ENCODE results near the gene ATXN2. TPM values are rescaled to one million over a fixed set of nuclear protein-coding genes. Genes with fewer than 3 reads are reported as not detected.

The ATXN2 gene
- total and polyA plus RNA-seq, 2 of the 4 experiments (the other 2 are of a cell fraction), result 12.4 to 66.5 TPM

GRCh38 chr12:111626230-111626629 lies 27.1 kb upstream of the ATXN2 start:
- H2AK5ac ChIP-seq (ENCODE audit: low read depth, low read length), result no peak overlapping the region; the same call in 1 of the 2 replicates
- in situ Hi-C loops (cut with MboI; ENCODE audit: low sequenced_read_pairs) (no loop called here), dilution Hi-C loops (cut with HindIII; ENCODE audit: low sequenced_read_pairs, unreplicated experiment) (no loop called here), intact Hi-C loops (cut with micrococcal nuclease) (no loop called here)
- H4K5ac ChIP-seq (ENCODE audit: low read depth, low read length), result no peak overlapping the region
- no peaks in the 10 kb centered on the region for H3K27me3 ChIP-seq (ENCODE audit: control insufficient read depth, insufficient read depth, low read length)
- WGBS, 2 experiments (ENCODE audit: extremely low coverage in 2 of 2, insufficient read length in 1 of 2), result no CpG with 5 or more reads among the region's 6 CpGs
- no peak overlapping the region for H3K27ac ChIP-seq (ENCODE audit: insufficient read depth, low read length)
- H3K18ac ChIP-seq (ENCODE audit: low read depth, low read length), result no peak overlapping the region
- no peaks in the 10 kb centered on the region for H4K20me1 ChIP-seq (ENCODE audit: insufficient read depth, low read length)
- BruUV-seq (replicated peaks), result no TSS peak
- H3K9me1 ChIP-seq (ENCODE audit: insufficient read depth, low read length), result no peaks in the 10 kb centered on the region
- H2AFZ ChIP-seq (replicated peaks; ENCODE audit: low read length, poor library complexity), result no peak overlapping the region
- no peak for TF ChIP-seq RFX5 (IDR thresholded peaks at IDR 0.05; ENCODE audit: low read depth, low read length)
- TF ChIP-seq RCOR1 (IDR thresholded peaks at IDR 0.05; ENCODE audit: insufficient replicate concordance, low read length), result no peak
- no peak for TF ChIP-seq SMC3 (IDR thresholded peaks at IDR 0.05; ENCODE audit: low read depth, low read length)
- no peak for TF ChIP-seq FOS (IDR thresholded peaks at IDR 0.05; ENCODE audit: low read depth, low read length)
- TF ChIP-seq MAZ (IDR thresholded peaks at IDR 0.05; ENCODE audit: borderline replicate concordance, low read depth, low read length), result no peak
- no peak for TF ChIP-seq CTCF (conservative IDR thresholded peaks at IDR 0.05; ENCODE audit: low read depth, low read length)
- no peak for TF ChIP-seq MXI1 (IDR thresholded peaks at IDR 0.05; ENCODE audit: borderline replicate concordance, low read depth, low read length)
- TF ChIP-seq RAD21 (IDR thresholded peaks at IDR 0.05; ENCODE audit: low read length), result no peak
- TF ChIP-seq MAFK (IDR thresholded peaks at IDR 0.05; ENCODE audit: low read depth, low read length), result no peak
- H3K79me1 ChIP-seq (ENCODE audit: low read depth in 1 of 2, low read length in 2 of 2), result no peaks in the 10 kb centered on the region
- no peak overlapping the region for H3K56ac ChIP-seq (ENCODE audit: extremely low read depth, insufficient read depth, low read length)
- no peak overlapping the region for H3K4me2 ChIP-seq (ENCODE audit: low read depth, low read length)
- H2BK15ac ChIP-seq (ENCODE audit: low read depth, low read length), result no peak overlapping the region
- no peak overlapping the region for H3K14ac ChIP-seq (replicated peaks; ENCODE audit: low read depth, low read length)
- no peak overlapping the region for H2BK120ac ChIP-seq (ENCODE audit: low read depth, low read length)
- no peak overlapping the region for H2BK20ac ChIP-seq (ENCODE audit: low read depth, low read length)
- no peaks in the 10 kb centered on the region for H3K9me3 ChIP-seq (ENCODE audit: control insufficient read depth, insufficient read depth, low read length)
- no peak overlapping the region for H3K9ac ChIP-seq (ENCODE audit: low read depth, low read length)
- H4K8ac ChIP-seq (ENCODE audit: low read depth in 2 of 2, low read length in 2 of 2), result no peak overlapping the region
- H3K23ac ChIP-seq (ENCODE audit: low read depth, low read length), result no peak overlapping the region
- no peak overlapping the region for H2AK9ac ChIP-seq (replicated peaks; ENCODE audit: low read depth, low read length, poor library complexity)
- H3K4me3 ChIP-seq (ENCODE audit: insufficient read depth, low read depth, low read length), result no peak overlapping the region
- no peak for DNase-seq
- ChIA-PET POLR2A (ENCODE audit: unreplicated experiment) (no interaction called here), CTCF (interaction anchor here (0.6 kb wide), 1 partner anchor 20 kb away, joined by 3 read pairs; no protein-coding TSS in a partner anchor)
- peaks cover 1% of the 10 kb centered on the region; the same call in 1 of the 2 replicates for H3K4me1 ChIP-seq (ENCODE audit: control insufficient read depth, insufficient read depth, low read length)
- H3K4ac ChIP-seq (ENCODE audit: low read depth, low read length), result no peak overlapping the region
- H4K91ac ChIP-seq (ENCODE audit: insufficient read depth, low read depth, low read length), result no peak overlapping the region
- ATAC-seq (ENCODE audit: low read depth), result no peak
- no peak overlapping the region for H2BK5ac ChIP-seq (ENCODE audit: low read depth, low read length, poor library complexity, severe bottlenecking)
- no peaks in the 10 kb centered on the region for H3K36me3 ChIP-seq (ENCODE audit: control insufficient read depth, insufficient read depth, low read length)
